ENCODE results near the gene PACSIN2. TPM values are rescaled to one million over a fixed set of nuclear protein-coding genes. Genes with fewer than 3 reads are reported as not detected.

The PACSIN2 gene
- total and polyA plus RNA-seq, 2 of the 13 experiments (the other 11 are each of a cell fraction or from before 2014, with no cell fraction given) = 54.1 to 68.8 TPM

GRCh38 chr22:43014869-43015676, at the start of gene PACSIN2 (continued):
- TF ChIP-seq MAFK (conservative IDR thresholded peaks at IDR 0.05 in 1 of 2, IDR thresholded peaks at IDR 0.05 in 1 of 2; ENCODE audit: low read length in 2 of 2) (no peak), ATM (IDR thresholded peaks at IDR 0.05; ENCODE audit: borderline replicate concordance) (no peak), ZMYM3 (CRISPR knock-in tag; IDR thresholded peaks at IDR 0.05) (peak; percentile 60), MYPOP (CRISPR knock-in tag; IDR thresholded peaks at IDR 0.05) (peak; percentile 73; the same call in 1 of the 2 replicates), NR2F1 (CRISPR knock-in tag; IDR thresholded peaks at IDR 0.05) (no peak), ELF3 (CRISPR knock-in tag; IDR thresholded peaks at IDR 0.05) (peak; percentile 54; the same call in 1 of the 2 replicates), KLF16 (CRISPR knock-in tag; IDR thresholded peaks at IDR 0.05) (no peak; a peak in 1 of 4 replicates), ZNF687 (CRISPR knock-in tag; IDR thresholded peaks at IDR 0.05) (peak; percentile 86), THAP7 (CRISPR knock-in tag; IDR thresholded peaks at IDR 0.05) (no peak), ATF3 (CRISPR knock-in tag; IDR thresholded peaks at IDR 0.05) (no peak), MYC (CRISPR knock-in tag; IDR thresholded peaks at IDR 0.05; ENCODE audit: borderline replicate concordance) (0 out of 2 replicates have a peak, but pooled peaks have one; percentile 58), ZNF841 (CRISPR knock-in tag; IDR thresholded peaks at IDR 0.05; ENCODE audit: borderline replicate concordance) (no peak), ZNF235 (CRISPR knock-in tag; IDR thresholded peaks at IDR 0.05; ENCODE audit: borderline replicate concordance) (peak; percentile 60; the same call in 1 of the 2 replicates), PITX1 (CRISPR knock-in tag; IDR thresholded peaks at IDR 0.05) (peak; percentile 67; the same call in 1 of the 2 replicates), YEATS2 (CRISPR knock-in tag; IDR thresholded peaks at IDR 0.05; ENCODE audit: borderline replicate concordance) (no peak), FOXM1 (CRISPR knock-in tag; IDR thresholded peaks at IDR 0.05) (no peak), PHF20 (CRISPR knock-in tag; IDR thresholded peaks at IDR 0.05) (no peak), HNF4A (CRISPR knock-in tag; IDR thresholded peaks at IDR 0.05) (no peak), CC2D1A (CRISPR knock-in tag; IDR thresholded peaks at IDR 0.05) (no peak), ESRRA (CRISPR knock-in tag; IDR thresholded peaks at IDR 0.05; ENCODE audit: low read depth) (0 out of 2 replicates have a peak, but pooled peaks have one; percentile 33), ZNF276 (CRISPR knock-in tag; IDR thresholded peaks at IDR 0.05; ENCODE audit: low read depth) (0 out of 2 replicates have a peak, but pooled peaks have one; percentile 30)
